H9 (cell line): ENCODE results near the gene IGF2. TPM values are rescaled to one million over a fixed set of nuclear protein-coding genes. Genes with fewer than 3 reads are reported as not detected.

ENCODE experiments used
- DNase-seq: peaks from one replicate; pipeline ENCODE4 v3.0.0-alpha.2; 2017
- H2AFZ ChIP-seq: one replicate; pipeline ENCODE4 v1.6.1; 2013; ENCODE audit warnings: mild to moderate bottlenecking, low read length, control low read depth, moderate library complexity
- H2AK5ac ChIP-seq: 2 replicates; pipeline ENCODE4 v1.6.1; 2013; ENCODE audit warnings: low read length, control low read depth, mixed read lengths; ENCODE audit not compliant: insufficient read length
- H2BK120ac ChIP-seq: one replicate; pipeline ENCODE4 v1.6.1; 2013; ENCODE audit warnings: low read depth, mild to moderate bottlenecking, low read length, control low read depth, inconsistent platforms; ENCODE audit not compliant: poor library complexity, severe bottlenecking
- H2BK12ac ChIP-seq: 2 replicates; pipeline ENCODE4 v1.6.1; 2013; ENCODE audit warnings: low read length, control low read depth, mixed read lengths, low read depth; ENCODE audit not compliant: insufficient read length
- H2BK15ac ChIP-seq: 2 replicates; pipeline ENCODE4 v1.6.1; 2013; ENCODE audit warnings: low read depth, low read length, control low read depth
- H2BK20ac ChIP-seq: one replicate; pipeline ENCODE4 v1.6.1; 2013; ENCODE audit warnings: low read depth, mild to moderate bottlenecking, low read length, control low read depth, inconsistent platforms; ENCODE audit not compliant: poor library complexity, severe bottlenecking
- H2BK5ac ChIP-seq: 2 replicates; pipeline ENCODE4 v1.6.1; 2013; ENCODE audit warnings: low read length, control low read depth, mixed read lengths; ENCODE audit not compliant: insufficient read length
- H3K14ac ChIP-seq: 2 replicates; pipeline ENCODE4 v1.6.1; 2013; ENCODE audit warnings: low read length, control low read depth; ENCODE audit not compliant: insufficient read depth
- H3K18ac ChIP-seq: 2 replicates; pipeline ENCODE4 v1.6.1; 2013; ENCODE audit warnings: low read depth, mild to moderate bottlenecking, mixed read lengths, low read length, control low read depth; ENCODE audit not compliant: insufficient read length
- H3K23ac ChIP-seq: 2 replicates; pipeline ENCODE4 v1.6.1; 2013; ENCODE audit warnings: low read length, control low read depth, mixed read lengths, low read depth; ENCODE audit not compliant: insufficient read length
- H3K23me2 ChIP-seq: 2 replicates; pipeline ENCODE4 v1.6.1; 2013; ENCODE audit warnings: low read depth, mild to moderate bottlenecking, mixed read lengths, low read length, control low read depth; ENCODE audit not compliant: insufficient read length, poor library complexity, severe bottlenecking
- H3K27ac ChIP-seq: 2 replicates; pipeline ENCODE4 v1.5.1; 2013; ENCODE audit warnings: low read length, control low read depth, mixed read lengths, low read depth; ENCODE audit not compliant: insufficient read length
- H3K27me3 ChIP-seq: 2 replicates; pipeline ENCODE4 v1.6.1; 2013; ENCODE audit warnings: low read length, control low read depth, inconsistent platforms; ENCODE audit not compliant: insufficient read depth
- H3K4ac ChIP-seq: 2 replicates; pipeline ENCODE4 v1.6.1; 2013; ENCODE audit warnings: low read depth, mild to moderate bottlenecking, control low read depth, inconsistent platforms, low read length, moderate library complexity
- H3K4me1 ChIP-seq: 2 replicates; pipeline ENCODE4 v1.6.1; 2013; ENCODE audit warnings: low read length, control low read depth, inconsistent platforms; ENCODE audit not compliant: insufficient read depth
- H3K4me2 ChIP-seq: 2 replicates; pipeline ENCODE4 v1.6.1; 2013; ENCODE audit warnings: low read length, control low read depth, mixed read lengths; ENCODE audit not compliant: insufficient read length, insufficient read depth
- H3K56ac ChIP-seq: 2 replicates; pipeline ENCODE4 v1.6.1; 2013; ENCODE audit warnings: low read depth, mild to moderate bottlenecking, mixed read lengths, low read length, control low read depth; ENCODE audit not compliant: insufficient read length
- H3K79me1 ChIP-seq: 2 replicates; pipeline ENCODE4 v1.6.1; 2013; ENCODE audit warnings: low read depth, mild to moderate bottlenecking, moderate library complexity, low read length, control low read depth, inconsistent platforms; ENCODE audit not compliant: insufficient read depth, poor library complexity, severe bottlenecking
- H3K79me2 ChIP-seq: 2 replicates; pipeline ENCODE4 v1.6.1; 2013; ENCODE audit warnings: low read length, control low read depth, inconsistent platforms; ENCODE audit not compliant: insufficient read depth
- H3K9ac ChIP-seq: 2 replicates; pipeline ENCODE4 v1.6.1; 2013; ENCODE audit warnings: low read length, control low read depth, mixed read lengths; ENCODE audit not compliant: insufficient read length; ENCODE audit errors: extremely low read depth
- H3K9me3 ChIP-seq: one replicate; pipeline ENCODE4 v1.6.1; 2013; ENCODE audit warnings: low read depth, low read length, inconsistent platforms; ENCODE audit not compliant: control insufficient read depth
- H3T11ph ChIP-seq: one replicate; pipeline ENCODE4 v1.6.1; 2013; ENCODE audit warnings: mild to moderate bottlenecking, low read length, control low read depth, inconsistent platforms
- H4K20me1 ChIP-seq: one replicate; pipeline ENCODE4 v1.6.1; 2013; ENCODE audit not compliant: control insufficient read depth, insufficient read length, insufficient read depth
- H4K5ac ChIP-seq: 2 replicates; pipeline ENCODE4 v1.6.1; 2013; ENCODE audit warnings: low read depth, mild to moderate bottlenecking, mixed read lengths, low read length, control low read depth; ENCODE audit not compliant: insufficient read length
- H4K8ac ChIP-seq: replicated peaks from 2 replicates; pipeline ENCODE4 v1.6.1; 2013; ENCODE audit warnings: low read length, control low read depth, mixed read lengths, low read depth; ENCODE audit not compliant: insufficient read length
- H4K91ac ChIP-seq: 2 replicates; pipeline ENCODE4 v1.6.1; 2013; ENCODE audit warnings: low read depth, mild to moderate bottlenecking, moderate library complexity, mixed read lengths, low read length, control low read depth; ENCODE audit not compliant: insufficient read length
- H3K27ac Mint-ChIP-seq, 3 experiments: 2 replicates in 2 of 3; 3 replicates in 1 of 3; pipeline ENCODE4 v1.8.0; 2020 to 2021; ENCODE audit warnings: mixed read lengths in 3 of 3, mild to moderate bottlenecking in 1 of 3, moderate library complexity in 1 of 3
- H3K27me3 Mint-ChIP-seq: 2 replicates; pipeline ENCODE4 v1.8.0; 2021; ENCODE audit warnings: low read depth, mild to moderate bottlenecking, moderate library complexity, mixed read lengths
- H3K36me3 Mint-ChIP-seq, 3 experiments: 2 replicates in 2 of 3; 3 replicates in 1 of 3; pipeline ENCODE4 v1.8.0; 2020 to 2021; ENCODE audit warnings: low read depth in 3 of 3, mixed read lengths in 3 of 3; ENCODE audit not compliant: insufficient read depth in 1 of 3
- H3K4me1 Mint-ChIP-seq, 2 experiments: 2 replicates each; pipeline ENCODE4 v1.8.0; 2020; ENCODE audit warnings: mixed read lengths in 2 of 2
- H3K4me3 Mint-ChIP-seq, 2 experiments: 2 replicates in 1 of 2; 3 replicates in 1 of 2; pipeline ENCODE4 v1.8.0; 2020 to 2021; ENCODE audit warnings: mild to moderate bottlenecking in 2 of 2, mixed read lengths in 2 of 2, moderate library complexity in 1 of 2
- H3K9me3 Mint-ChIP-seq, 2 experiments: 2 replicates in 1 of 2; 3 replicates in 1 of 2; pipeline ENCODE4 v1.8.0; 2020; ENCODE audit warnings: mild to moderate bottlenecking in 2 of 2, mixed read lengths in 2 of 2, moderate library complexity in 1 of 2
- WGBS: extraction: QIAGEN DNeasy Blood & Tissue Kit; methylation state at CpG from one replicate; pipeline ENCODE4 v1.1.7; 2013; ENCODE audit warnings: missing lambda C conversion rate, low lambda C conversion rate, mixed read lengths; ENCODE audit not compliant: insufficient read length; ENCODE audit errors: extremely low coverage; 5-methylcytosine and 5-hydroxymethylcytosine counted together
- total RNA-seq: library from RNA; stranded (reverse); gene quantifications from 2 replicates; pipeline ENCODE4 v1.2.1, GENCODE V29; 2021
- TF ChIP-seq, protein P1 (sequence below): fragments of 200-600 bp; sonication (generic); conservative IDR thresholded peaks from 3 replicates; pipeline ENCODE4 v1.8.0; 2021; ENCODE audit warnings: antibody characterized with exemption, mild to moderate bottlenecking

The IGF2 gene
- total RNA-seq, 1 experiment from 2014 or later, result 2.8 TPM

DNA sequence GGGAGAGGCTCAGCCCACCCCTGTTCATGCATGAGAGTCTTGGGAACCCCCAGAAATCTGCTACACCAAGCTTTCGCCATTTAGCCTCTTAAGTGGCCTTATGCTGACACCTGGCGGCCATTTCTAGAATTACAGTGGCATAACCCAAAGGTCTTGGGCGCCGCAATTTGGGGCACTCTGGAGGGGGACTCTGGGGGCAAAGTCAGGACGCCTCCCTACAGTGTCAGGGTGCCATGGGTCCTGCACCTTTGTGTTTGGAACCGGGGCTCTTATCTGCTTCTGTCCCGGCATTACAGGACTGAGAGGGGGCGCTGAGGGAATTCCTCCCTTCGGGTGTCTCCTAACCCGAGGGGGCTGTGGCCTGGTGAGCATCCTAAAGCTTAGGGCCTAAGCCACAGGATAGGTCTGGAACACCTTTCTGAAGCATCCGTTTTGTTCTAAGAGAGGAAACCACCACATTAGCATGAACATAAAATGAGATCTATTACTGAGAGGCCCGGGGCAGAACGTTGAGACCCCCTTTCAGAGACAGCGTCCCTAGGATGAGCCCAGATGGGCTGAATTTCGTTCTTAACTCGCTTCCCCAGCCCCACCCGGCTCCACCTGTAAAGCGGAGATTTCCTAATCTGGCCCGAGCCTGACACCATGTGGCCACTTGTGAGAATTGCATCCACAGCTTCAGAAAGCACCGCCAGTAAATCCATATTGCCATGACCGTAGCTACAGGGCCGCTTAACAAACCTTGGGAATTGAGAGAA is 12.5 kb upstream of the IGF2 start:
- Mint-ChIP-seq H3K4me1 (peaks cover 17 to 32% of the 10 kb centered on the region in 2 experiments), H3K27ac (no peak overlapping the region), H3K4me3 (no peak overlapping the region), H3K27me3 (peaks cover 53% of the 10 kb centered on the region), H3K36me3 (no peaks in the 10 kb centered on the region), H3K9me3 (no peaks in the 10 kb centered on the region)
- Histone ChIP-seq H2AFZ (no peak overlapping the region), H4K5ac (no peak overlapping the region), H3K9ac (no peak overlapping the region), H3K79me2 (no peaks in the 10 kb centered on the region), H2AK5ac (no peak overlapping the region), H3K23me2 (no peaks in the 10 kb centered on the region), H3K18ac (no peak overlapping the region), H4K91ac (no peak overlapping the region), H3K4ac (no peak overlapping the region), H4K8ac (no peak overlapping the region), H3K56ac (no peak overlapping the region), H3T11ph (no peak overlapping the region), H3K27ac (no peak overlapping the region), H3K9me3 (no peaks in the 10 kb centered on the region), H3K4me1 (no peaks in the 10 kb centered on the region), H2BK20ac (no peak overlapping the region), H2BK12ac (no peak overlapping the region), H2BK120ac (no peak overlapping the region), H2BK15ac (no peak overlapping the region), H3K27me3 (peaks cover 16% of the 10 kb centered on the region; the same call in 1 of the 2 replicates), H3K4me2 (peak overlapping the region; percentile 30), H3K79me1 (no peaks in the 10 kb centered on the region), H4K20me1 (no peaks in the 10 kb centered on the region), H2BK5ac (no peak overlapping the region), H3K14ac (no peak overlapping the region), H3K23ac (no peak overlapping the region)
- no CpG with 5 or more reads among the region's 22 CpGs for WGBS
- peak; percentile 84 for DNase-seq
- TF ChIP-seq, protein P1, sequence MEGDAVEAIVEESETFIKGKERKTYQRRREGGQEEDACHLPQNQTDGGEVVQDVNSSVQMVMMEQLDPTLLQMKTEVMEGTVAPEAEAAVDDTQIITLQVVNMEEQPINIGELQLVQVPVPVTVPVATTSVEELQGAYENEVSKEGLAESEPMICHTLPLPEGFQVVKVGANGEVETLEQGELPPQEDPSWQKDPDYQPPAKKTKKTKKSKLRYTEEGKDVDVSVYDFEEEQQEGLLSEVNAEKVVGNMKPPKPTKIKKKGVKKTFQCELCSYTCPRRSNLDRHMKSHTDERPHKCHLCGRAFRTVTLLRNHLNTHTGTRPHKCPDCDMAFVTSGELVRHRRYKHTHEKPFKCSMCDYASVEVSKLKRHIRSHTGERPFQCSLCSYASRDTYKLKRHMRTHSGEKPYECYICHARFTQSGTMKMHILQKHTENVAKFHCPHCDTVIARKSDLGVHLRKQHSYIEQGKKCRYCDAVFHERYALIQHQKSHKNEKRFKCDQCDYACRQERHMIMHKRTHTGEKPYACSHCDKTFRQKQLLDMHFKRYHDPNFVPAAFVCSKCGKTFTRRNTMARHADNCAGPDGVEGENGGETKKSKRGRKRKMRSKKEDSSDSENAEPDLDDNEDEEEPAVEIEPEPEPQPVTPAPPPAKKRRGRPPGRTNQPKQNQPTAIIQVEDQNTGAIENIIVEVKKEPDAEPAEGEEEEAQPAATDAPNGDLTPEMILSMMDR, result peak; percentile 74
